ENCODE measurements around the gene ABCA13.

Gene ABCA13

DNA sequence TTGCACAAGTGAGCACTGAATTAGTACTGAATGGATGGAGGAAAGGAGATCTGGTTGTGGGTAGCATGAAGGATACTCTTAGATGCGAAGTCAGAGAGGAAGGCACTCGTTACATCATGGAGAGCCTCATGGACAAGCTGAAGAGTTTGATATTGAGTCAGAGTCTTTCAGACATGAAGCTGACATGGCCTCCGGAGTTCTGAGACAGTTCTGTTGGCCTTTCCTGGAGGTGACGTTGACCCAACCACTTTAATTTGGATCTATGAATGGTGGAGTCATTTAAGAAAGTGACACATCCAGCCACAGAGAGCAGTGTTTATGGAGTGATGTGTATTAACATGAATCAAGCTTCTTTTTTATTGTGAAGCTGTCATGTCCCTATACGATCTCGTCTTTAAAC, 466.8 kb downstream of the ABCA13 start:
- 0 out of 2 replicates have a peak, but pooled peaks cover 2% of the 10 kb centered on the region for H3K4me1 ChIP-seq (ENCODE audit: control insufficient read depth, insufficient read depth, low read length)
- no peak overlapping the region for H3K27ac ChIP-seq (ENCODE audit: extremely low read depth, low read depth, low read length)
- TF ChIP-seq REPIN1 (tag by site-specific recombination; IDR thresholded peaks at IDR 0.05; ENCODE audit: low read depth) (no peak), ZNF37A (tag by site-specific recombination; IDR thresholded peaks at IDR 0.05) (no peak), YY1 (tag by site-specific recombination; IDR thresholded peaks at IDR 0.05) (no peak), ZNF280C (tag by site-specific recombination; IDR thresholded peaks at IDR 0.05) (no peak), ZBTB21 (tag by site-specific recombination; IDR thresholded peaks at IDR 0.05) (no peak), ZNF10 (tag by site-specific recombination; IDR thresholded peaks at IDR 0.05) (no peak)
- TF ChIP-seq, protein P1, sequence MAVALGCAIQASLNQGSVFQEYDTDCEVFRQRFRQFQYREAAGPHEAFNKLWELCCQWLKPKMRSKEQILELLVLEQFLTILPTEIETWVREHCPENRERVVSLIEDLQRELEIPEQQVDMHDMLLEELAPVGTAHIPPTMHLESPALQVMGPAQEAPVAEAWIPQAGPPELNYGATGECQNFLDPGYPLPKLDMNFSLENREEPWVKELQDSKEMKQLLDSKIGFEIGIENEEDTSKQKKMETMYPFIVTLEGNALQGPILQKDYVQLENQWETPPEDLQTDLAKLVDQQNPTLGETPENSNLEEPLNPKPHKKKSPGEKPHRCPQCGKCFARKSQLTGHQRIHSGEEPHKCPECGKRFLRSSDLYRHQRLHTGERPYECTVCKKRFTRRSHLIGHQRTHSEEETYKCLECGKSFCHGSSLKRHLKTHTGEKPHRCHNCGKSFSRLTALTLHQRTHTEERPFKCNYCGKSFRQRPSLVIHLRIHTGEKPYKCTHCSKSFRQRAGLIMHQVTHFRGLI (tag by site-specific recombination; IDR thresholded peaks at IDR 0.05) = no peak
- CTCF ChIA-PET = interaction anchor here (0.6 kb wide), 1 partner anchor 345 kb away, joined by 3 read pairs; no protein-coding TSS in a partner anchor
- no peaks in the 10 kb centered on the region for H3K36me3 ChIP-seq (ENCODE audit: control insufficient read depth in 2 of 2, insufficient read depth in 1 of 2, low read length in 2 of 2)
- H3K9me3 ChIP-seq (ENCODE audit: control insufficient read depth, insufficient read depth, low read depth, low read length) = no peaks in the 10 kb centered on the region
- POLR2A ChIA-PET = no interaction called here
- no peak overlapping the region for H3K4me3 ChIP-seq (ENCODE audit: low read depth, low read length)

GRCh38 chr7:48643431-48644013, 472.3 kb downstream of the ABCA13 start:
- H3K4me1 ChIP-seq (ENCODE audit: control insufficient read depth, insufficient read depth, low read length) = no peaks in the 10 kb centered on the region
- CTCF ChIA-PET = no interaction called here
- no peaks in the 10 kb centered on the region for H3K9me3 ChIP-seq (ENCODE audit: control insufficient read depth, insufficient read depth, low read depth, low read length)
- H3K4me3 ChIP-seq (ENCODE audit: low read depth, low read length) = no peak overlapping the region
- no peak for TF ChIP-seq GLIS1 (tag by site-specific recombination; IDR thresholded peaks at IDR 0.05)
- TF ChIP-seq ZNF664 (tag by site-specific recombination; IDR thresholded peaks at IDR 0.05) = no peak
- TF ChIP-seq BCL11B (tag by site-specific recombination; IDR thresholded peaks at IDR 0.05; ENCODE audit: low read depth) = no peak
- TF ChIP-seq WT1 (tag by site-specific recombination; IDR thresholded peaks at IDR 0.05) = no peak
- TF ChIP-seq BCL11A (tag by site-specific recombination; IDR thresholded peaks at IDR 0.05; ENCODE audit: low read depth) = no peak
- no peak for TF ChIP-seq PRDM1 (tag by site-specific recombination; IDR thresholded peaks at IDR 0.05)
- TF ChIP-seq ZXDB (tag by site-specific recombination; IDR thresholded peaks at IDR 0.05) = no peak
- TF ChIP-seq GLIS2 (tag by site-specific recombination; IDR thresholded peaks at IDR 0.05) = no peak
- TF ChIP-seq, protein P2, sequence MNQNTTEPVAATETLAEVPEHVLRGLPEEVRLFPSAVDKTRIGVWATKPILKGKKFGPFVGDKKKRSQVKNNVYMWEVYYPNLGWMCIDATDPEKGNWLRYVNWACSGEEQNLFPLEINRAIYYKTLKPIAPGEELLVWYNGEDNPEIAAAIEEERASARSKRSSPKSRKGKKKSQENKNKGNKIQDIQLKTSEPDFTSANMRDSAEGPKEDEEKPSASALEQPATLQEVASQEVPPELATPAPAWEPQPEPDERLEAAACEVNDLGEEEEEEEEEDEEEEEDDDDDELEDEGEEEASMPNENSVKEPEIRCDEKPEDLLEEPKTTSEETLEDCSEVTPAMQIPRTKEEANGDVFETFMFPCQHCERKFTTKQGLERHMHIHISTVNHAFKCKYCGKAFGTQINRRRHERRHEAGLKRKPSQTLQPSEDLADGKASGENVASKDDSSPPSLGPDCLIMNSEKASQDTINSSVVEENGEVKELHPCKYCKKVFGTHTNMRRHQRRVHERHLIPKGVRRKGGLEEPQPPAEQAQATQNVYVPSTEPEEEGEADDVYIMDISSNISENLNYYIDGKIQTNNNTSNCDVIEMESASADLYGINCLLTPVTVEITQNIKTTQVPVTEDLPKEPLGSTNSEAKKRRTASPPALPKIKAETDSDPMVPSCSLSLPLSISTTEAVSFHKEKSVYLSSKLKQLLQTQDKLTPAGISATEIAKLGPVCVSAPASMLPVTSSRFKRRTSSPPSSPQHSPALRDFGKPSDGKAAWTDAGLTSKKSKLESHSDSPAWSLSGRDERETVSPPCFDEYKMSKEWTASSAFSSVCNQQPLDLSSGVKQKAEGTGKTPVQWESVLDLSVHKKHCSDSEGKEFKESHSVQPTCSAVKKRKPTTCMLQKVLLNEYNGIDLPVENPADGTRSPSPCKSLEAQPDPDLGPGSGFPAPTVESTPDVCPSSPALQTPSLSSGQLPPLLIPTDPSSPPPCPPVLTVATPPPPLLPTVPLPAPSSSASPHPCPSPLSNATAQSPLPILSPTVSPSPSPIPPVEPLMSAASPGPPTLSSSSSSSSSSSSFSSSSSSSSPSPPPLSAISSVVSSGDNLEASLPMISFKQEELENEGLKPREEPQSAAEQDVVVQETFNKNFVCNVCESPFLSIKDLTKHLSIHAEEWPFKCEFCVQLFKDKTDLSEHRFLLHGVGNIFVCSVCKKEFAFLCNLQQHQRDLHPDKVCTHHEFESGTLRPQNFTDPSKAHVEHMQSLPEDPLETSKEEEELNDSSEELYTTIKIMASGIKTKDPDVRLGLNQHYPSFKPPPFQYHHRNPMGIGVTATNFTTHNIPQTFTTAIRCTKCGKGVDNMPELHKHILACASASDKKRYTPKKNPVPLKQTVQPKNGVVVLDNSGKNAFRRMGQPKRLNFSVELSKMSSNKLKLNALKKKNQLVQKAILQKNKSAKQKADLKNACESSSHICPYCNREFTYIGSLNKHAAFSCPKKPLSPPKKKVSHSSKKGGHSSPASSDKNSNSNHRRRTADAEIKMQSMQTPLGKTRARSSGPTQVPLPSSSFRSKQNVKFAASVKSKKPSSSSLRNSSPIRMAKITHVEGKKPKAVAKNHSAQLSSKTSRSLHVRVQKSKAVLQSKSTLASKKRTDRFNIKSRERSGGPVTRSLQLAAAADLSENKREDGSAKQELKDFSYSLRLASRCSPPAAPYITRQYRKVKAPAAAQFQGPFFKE (tag by site-specific recombination; IDR thresholded peaks at IDR 0.05; ENCODE audit: borderline replicate concordance) = no peak
- TF ChIP-seq ZNF214 (tag by site-specific recombination; IDR thresholded peaks at IDR 0.05; ENCODE audit: borderline replicate concordance) = no peak
- no peak for TF ChIP-seq KLF1 (tag by site-specific recombination; IDR thresholded peaks at IDR 0.05)
- no peaks in the 10 kb centered on the region for H3K36me3 ChIP-seq (ENCODE audit: control insufficient read depth in 2 of 2, insufficient read depth in 1 of 2, low read length in 2 of 2)
- POLR2A ChIA-PET = no interaction called here
- H3K27ac ChIP-seq (ENCODE audit: extremely low read depth, low read depth, low read length) = no peak overlapping the region
